GM18873 (cell line): ENCODE data around the gene FBLIM1.

Source experiments
- ATAC-seq: cut with Tn5 transposase; IDR thresholded peaks from one replicate; pipeline ENCODE4 v1.9.1; 2021; ENCODE audit warnings: mild to moderate bottlenecking, moderate library complexity, moderate number of reproducible peaks; ENCODE audit not compliant: unreplicated experiment, low FRiP score

Gene FBLIM1

DNA sequence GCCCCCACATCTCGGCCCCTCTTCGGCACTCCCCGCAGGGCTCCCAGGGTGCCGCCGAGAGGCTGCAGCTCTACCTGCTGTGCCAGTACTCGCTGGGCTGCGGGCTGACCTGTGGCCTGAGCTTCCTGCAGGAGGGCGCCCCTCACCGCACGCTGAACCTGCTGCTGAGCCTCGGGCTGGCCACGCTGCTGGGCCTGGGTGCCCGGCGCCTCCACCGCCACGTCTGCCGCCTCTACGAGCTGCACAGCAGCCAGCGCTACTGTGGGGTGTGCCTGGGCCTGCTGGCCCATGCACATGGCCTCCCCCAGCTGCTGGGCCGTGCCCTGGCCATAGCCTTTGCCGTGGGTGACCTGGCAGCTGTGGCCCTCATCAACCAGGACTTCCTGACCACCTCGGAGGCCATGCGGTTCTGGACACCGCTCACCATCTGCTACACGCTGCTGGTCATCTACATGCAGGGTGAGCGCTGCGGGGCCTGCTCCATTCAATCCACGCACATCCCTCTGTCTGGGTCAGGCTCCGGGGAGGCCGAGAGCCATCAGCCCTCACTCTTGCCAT lies 14.4 kb upstream of the FBLIM1 start:
- ATAC-seq: no peak

DNA sequence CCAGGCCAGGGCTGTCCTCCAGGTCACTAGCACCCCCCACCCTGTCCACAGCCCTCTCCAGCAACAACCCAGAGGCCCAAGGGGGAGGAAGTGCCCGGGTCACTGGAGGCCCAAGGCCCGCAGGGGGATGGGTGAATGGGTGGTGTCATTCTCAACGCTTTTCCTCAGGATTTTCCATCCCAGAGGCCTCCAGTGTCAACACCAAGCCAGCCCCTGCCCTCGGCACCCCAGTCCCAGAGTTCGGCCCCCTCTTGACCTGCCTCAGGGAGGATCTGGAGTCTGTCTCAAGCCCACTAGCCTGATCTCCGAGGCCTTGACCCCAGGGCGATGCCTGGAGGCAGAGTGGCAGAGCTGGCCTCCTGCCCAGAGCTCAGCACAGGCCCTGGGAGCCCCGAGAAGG lies 11.2 kb upstream of the FBLIM1 start:
- no peak for ATAC-seq

DNA sequence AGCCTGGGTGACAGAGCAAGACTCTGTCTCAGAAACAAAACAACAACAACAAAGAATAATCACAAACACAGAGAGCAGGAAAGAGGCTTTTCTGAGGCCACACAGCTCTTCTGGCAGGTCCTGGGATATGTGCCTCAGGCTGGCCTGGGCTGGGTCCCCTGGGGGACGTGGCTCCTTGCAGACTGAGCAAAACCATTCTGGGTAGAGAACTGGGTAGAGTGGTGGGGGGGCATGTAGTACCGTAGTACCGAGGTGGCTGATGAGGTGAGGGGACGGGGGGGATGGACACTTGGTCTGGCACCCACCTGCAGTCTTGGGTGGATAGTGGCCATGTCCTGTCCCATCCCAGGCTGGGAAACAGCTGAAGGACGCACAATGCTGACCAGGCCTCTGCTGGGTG lies 10.3 kb upstream of the FBLIM1 start:
- no peak for ATAC-seq

DNA sequence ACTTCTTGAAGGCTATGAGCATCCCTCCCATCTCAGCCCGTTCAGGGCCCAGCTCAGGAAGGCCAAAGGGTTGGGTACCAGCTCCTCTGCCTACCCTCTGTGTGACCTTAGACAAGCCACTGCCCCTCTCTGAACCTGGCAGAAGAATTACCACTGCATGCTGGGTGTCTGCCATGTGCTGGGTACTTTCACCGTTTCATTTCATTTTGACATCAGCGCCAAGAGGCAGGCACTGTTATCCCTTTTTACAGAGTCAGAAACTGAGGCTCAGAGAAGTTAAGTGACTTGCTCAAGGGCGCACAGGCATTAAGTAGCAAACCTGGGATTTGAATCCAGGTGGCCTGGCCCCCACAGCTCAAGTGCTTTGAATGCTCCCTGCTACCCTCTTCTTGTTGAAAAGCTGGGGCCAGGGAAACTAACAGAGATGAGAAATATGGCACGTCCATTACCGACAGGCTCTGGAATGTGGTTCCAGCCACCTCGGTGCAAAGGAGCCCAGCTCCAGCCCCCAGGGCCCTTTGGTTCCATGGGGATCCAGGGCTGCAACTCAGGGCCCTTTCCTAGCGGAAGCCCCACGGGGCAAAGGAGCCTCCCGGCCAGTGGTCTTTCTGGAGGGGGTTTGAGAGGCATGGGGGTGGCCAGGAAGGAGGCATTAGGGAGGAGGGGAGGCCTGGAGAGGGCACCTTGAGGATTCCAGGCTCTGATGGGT lies 9.8 kb upstream of the FBLIM1 start:
- ATAC-seq: no peak

DNA sequence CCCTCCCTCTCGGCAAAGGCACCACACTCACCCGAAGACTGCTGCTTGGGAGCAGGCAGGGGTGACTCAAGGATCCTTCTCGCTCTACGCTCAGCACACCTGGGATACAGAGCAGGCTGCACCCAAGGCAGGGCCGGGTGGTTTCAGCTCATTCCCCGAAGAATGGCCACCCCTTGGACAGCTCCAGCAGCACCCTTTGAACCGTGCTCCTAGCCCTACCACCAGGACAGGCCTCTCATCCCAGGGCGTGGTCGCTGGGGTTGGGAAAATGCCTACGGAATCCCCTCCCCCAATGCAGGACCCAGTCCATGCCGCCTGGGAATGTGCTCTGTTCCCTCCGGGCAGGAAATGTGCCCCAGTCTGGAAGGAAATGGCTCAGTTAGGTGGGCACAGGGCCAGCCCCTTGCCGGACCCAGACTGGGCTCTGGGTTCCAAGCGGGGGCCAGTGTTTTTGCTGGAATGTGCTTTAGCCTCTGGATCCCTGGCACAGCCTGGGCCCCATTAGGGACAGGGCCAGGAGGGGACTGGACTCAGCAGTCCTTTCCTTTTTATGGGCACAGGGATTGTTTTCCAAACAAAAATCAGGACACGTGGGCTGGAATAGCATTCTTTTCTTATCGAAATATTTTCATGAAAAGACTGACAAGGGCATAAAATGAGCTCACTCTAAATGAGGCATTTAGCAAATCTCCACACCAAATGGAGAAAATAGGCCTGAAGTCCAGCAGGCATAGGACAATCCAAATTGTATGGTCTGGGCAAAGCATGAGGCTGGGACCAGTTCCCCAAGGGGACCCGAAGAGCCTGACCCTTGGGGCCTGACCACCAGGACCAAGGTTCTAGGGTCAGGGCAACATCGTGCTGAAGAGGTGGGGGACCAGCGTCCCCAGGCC lies 8.9 kb upstream of the FBLIM1 start:
- ATAC-seq: no peak

DNA sequence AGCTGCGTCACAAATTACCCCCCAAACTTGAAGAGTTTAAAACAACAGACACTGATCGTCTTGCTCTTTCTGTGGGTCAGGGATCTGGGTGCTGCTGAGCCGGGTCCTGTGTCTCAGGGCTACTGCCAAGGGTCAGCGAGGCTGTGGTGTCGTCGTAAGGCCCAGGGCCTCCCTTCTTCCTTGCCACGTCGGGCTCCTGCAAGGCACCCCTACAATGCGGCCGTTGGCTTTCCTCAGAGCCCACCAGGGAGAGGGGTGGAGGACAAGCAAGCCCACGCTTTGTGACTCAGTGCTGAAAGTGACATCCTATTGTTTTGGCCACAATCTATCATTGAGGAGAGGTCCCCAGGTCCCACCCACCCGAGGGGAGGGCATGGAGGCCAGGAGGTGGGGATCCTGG lies 7.7 kb upstream of the FBLIM1 start:
- no peak for ATAC-seq

DNA sequence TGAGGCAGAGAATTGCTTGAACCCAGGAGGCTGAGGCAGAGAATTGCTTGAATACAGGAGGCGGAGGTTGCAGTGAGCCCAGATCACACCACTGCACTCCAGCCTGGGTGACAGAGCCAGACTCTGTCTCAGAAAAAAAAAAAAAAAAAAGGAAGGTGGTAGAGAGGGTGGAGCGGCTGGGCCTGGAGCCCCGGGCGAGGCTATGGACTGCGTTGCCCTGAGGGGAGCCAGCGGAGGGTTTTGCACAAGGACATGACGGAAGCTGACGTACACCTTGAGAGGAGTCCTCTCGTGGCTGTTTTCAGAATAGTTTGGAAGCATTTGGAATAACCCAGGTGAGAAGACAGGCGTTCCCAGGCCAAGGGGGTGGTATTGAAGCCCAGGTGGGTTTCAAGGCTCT lies 6.9 kb upstream of the FBLIM1 start:
- ATAC-seq: no peak

DNA sequence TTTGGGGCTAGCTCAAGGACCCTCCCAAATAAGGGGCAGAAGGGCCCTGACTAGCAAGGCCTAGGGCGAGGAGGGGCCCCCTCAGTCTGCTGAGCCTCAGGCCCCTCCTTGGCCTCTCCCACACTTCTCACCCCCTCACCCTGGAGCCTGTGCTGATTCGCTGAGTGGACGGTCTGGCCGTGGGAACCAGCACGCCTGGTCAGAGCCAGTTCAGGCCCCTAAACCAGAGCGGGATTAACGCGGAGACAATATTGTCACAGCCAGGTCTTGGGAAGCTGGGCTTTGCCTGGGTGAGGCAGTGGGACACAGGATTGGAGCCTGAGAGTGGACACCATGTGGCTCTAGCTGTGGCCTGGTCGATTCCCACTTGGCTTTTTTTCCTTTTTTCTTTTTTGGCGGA lies 4.8 kb upstream of the FBLIM1 start:
- ATAC-seq: no peak

DNA sequence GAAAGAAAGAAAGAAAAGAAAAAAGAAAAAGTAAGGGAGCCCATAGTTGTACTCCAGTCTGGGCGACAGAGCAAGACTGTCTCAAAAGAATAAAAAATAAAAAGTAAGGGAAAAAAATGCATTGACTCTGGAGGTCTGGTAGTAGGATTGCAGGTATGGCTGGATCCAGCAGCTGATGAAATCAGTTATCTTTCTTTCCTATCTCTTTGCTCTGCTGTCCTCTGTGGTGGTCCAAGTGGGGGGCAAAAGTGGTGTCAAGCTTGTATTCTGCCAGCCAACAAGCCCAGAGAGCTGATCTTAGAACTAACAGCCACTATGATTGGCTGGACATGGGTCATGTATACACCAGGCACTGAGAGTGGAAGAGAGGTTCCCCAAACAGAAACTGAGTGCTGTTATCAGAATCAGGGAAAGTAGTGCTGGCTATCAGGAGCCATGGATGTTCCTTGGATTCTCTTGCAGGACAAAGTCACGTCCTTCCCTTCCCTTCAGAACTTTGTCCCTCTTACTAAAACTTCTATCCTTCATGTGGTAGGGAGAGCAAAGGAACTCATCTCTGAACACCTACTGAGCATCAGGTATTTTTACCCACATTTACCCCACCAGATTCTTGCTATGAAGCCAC lies 3.5 kb upstream of the FBLIM1 start:
- no peak for ATAC-seq

DNA sequence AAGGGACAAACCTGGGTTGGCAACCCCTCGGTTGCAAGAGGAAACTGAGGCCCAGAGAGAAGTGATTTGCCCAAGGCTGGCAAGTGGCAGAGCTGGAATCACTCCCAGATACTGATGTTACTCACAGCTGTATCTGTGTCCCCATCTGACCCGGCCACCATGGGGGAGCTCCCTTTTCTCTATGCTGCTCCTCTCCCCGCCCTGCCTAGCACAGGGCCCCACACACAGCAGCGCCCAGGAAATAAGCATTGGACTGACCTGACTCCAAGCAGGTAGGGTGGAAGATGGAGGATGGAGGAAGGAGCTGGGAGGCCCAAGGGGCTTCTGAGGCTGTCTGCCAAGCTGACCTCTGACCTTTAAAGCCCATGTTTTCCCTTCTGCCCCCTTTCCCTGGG lies 3.0 kb upstream of the FBLIM1 start:
- ATAC-seq: no peak

DNA sequence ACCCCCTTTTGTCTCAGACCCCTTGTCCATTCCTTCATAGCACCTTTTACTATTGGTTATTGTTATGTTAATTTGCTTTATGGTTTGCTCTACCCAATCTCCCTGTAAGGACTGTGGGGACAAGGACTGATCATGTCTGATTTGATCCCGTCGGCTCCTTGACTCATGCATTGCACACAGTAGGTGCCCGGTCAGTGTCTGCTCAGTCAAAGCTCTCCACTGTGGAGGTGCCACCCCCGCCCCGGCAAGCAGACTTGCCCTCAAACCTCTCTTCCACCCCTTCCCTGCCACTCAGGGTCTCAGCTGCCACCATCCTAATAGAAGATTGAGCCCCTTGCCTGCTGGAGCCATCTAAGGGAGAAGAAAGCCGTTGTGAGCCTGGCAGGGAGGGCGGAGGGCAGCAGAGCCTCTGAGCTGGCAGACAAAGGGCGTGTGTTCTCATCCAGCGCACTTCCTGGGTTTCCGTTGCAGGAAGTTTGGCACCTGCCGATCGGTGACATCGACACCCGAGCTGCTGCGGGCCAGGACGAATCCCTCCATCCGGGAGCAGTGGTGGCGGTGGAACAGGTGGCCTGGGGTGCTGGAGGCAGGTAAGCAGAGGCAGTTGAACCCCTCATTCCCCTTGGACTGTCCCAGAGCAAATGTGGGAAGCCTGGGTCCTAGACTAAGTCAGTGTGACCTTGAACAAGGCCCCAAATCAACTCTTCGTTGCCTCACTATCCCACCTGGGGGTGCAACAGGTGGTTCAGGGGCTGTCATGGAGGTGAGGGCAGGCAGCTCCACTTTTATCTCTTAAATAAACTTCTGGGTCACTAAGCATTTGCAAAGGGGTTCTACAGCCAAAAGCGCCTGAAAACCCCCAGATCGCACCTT lies 2.2 kb upstream of the FBLIM1 start:
- ATAC-seq: no peak

DNA sequence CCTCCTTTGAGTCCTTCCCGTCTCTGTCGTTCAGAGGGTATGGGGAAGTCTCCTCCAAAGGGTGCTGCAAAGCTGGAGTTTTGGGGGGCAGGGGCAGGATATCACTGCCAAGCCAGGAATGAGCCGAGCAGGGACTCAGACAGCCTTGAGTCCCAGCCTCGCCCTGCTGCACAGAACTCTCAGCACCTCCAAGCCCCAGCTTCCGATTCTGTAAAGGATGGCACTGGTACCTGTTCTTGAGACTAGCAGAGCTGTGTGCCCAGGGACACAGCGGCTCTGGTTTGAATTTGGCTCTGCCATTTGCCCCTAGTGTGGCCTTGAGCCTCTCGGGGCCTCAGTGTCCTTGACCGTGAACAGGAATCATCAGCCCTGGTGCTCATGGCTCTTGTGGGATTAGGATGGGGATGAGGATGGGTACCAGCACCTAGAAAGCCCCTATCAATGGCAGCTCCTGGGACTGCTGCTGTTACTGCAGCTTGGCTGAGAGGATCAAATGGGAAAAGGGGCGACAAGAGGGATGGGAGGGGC lies 1.5 kb upstream of the FBLIM1 start:
- ATAC-seq: no peak

DNA sequence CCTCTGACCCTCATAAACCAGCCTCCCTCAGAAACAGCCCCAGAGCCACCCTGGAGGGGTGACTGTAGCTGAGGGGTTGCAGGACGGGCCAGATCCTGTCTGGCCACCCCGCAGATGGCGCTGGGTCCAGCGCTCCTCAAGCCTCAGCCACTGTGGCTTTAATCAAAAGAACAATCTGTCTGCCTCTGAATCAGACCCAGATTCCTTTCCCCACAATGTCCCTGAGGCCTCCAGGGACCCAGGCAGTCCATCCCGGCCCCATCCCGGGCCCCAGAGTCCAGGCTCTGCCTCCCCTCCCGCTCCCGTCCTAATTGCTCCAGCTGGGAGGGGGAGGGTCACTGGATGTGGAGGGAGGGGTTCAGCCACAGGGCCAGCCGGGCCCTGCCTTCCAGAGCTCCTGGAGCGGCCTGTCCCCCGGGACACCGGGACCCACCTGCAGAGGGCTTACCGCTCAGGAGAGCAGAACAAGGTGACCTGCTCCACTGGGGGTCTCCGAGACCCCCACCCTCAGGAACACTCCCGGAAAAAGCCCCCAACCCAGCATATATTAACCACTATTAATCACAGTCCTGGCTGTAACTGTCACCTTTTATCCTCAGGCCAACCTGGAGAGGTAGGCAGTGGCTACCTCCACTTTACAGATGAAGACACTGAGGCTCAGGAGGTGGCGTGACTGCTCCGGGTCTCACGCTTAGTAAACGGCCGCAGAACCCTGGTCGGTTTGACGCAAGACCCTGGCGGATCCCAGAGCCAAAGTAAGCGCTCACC lies 836 bp upstream of the FBLIM1 start:
- ATAC-seq: no peak

DNA sequence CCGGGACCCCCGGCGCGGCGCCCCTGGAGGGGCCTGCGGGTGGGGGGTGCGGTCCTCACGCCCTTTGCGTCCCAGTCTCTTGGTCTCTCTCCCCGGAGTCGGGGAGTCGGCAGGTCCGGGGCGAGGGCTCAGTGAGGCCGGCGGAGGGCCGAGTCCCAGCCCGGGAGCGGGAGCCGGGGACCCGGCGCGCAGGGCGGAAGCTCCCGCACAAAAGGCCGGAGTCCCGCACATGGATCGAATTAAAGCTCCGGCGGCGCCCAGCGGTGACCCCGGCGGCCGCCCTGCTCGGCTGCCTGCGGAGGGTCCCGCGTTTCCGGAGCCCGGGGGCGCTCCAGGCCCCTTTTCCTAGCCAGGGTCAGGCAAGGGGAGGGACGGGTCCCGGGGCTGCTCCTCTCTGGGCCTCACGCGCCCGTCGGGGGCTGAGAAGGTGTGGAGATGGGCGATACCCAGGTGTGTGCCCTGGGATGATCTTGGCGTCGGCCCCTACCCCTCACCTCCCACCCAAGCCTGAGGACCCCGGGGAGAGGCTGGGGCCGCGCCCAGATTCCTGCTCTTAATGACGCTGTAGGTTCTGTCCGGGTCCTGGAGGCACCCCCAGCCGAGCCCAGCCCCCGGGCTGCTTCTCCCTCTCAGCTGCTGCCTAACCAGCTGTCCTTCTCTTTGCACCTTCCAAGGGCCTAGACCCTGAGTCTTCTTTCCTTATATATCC lies 512 bp downstream of the FBLIM1 start:
- no peak for ATAC-seq

DNA sequence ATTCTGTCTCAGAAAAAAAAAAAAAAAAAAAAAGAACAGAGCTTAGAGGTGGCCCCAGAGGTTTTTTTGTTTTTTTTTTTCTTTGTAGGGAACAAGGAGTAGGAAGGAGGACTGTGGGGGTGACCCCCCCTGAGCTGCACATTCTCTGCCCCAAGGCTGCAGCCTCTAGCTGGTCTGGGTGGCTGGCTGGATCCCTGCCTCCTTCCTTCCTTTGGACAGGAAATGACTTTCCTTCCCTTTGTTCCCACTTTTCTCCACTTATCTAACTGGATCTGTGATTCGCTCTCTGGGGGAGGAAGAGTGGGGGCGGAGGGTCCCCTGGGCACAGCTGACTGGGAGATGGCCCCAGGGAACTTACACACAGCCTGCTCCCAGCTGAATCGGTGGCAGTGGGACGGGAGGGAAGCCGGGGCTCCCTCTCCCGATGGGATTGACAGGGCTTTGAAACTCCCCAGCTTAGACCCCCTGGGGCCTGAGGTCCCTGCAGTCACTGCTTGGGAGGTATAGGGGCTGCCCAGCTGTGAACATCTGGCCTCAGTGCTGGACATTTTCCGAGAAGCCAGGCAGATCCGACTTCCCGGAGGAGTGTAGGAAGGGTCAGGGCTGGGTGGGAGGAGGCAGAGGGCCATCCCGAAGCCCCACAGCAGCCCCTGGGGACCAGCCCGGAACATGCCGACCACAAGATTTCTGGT lies 2.1 kb downstream of the FBLIM1 start:
- no peak for ATAC-seq

DNA sequence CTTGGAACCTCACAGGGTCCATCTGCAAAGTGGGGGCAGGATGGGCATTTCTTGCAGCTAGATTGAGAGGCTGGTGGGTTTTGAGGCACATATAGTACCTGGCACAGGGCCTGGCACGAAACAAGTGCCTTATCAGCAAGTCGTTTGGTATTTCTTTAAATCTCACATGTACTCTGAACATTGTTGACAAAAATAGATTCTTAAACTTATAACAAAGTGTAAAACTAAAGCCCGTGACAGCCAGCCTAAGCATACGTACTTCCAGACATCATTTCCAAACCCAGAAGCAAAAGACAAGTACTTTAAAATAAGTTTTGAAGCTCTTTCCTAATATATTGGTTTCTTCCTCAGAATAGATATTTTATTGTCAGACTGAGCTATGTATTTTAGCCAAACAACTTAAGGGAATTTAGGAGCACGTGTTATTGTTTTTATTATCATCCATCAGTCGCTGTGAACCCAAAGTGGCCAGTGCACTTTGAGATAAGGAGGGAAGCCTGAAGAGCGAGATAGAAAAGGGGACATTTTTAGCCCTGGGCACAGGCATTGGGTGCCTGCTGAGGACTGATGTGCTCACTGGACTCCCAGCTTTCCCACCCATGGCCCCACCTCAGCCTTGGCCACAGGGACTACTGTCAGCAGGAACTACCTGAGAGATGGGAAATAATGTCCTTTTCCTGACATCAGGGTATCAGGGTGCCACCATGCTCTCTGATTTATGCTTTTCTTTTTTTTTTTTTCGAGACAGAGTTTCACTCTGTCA lies 3.0 kb downstream of the FBLIM1 start:
- ATAC-seq: no peak

DNA sequence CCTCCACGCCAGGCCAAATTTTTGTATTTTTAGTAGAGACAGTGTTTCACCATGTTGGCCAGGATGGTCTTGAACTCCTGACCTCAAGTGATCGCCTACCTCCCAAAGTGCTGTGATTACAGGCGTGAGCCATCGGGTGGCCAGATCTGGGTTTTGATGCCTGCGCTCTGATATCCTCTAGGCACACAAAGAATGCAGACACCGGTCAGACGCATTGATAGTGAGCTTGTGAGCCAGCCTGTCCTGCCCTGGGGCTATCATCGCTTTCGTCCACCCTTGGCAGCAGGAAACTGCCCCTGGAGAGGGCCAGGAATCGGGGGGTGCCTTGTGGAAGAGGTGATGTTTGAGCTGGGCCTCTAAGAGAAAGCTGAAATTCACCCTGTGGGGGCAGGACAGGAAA lies 4.0 kb downstream of the FBLIM1 start:
- no peak for ATAC-seq
